ENCODE results near the gene PARL.

Gene PARL

GRCh38 chr3:183822631-183823030, 62.0 kb downstream of the PARL start:
- no peak for DNase-seq (ENCODE audit: extremely low read depth, insufficient read length)
- Histone ChIP-seq H3K4me3 (replicated peaks; ENCODE audit: low read depth, low read length) (no peak overlapping the region), H3K27me3 (replicated peaks; ENCODE audit: control insufficient read depth, insufficient read depth, low read length) (no peaks in the 10 kb centered on the region), H3K36me3 (ENCODE audit: control insufficient read depth, insufficient read depth, low read length) (no peaks in the 10 kb centered on the region)
- no peak for TF ChIP-seq CTCF (IDR thresholded peaks at IDR 0.05; ENCODE audit: insufficient read depth, low read length, poor library complexity, severe bottlenecking)

GRCh38 chr3:183819831-183820230, 64.8 kb downstream of the PARL start:
- Histone ChIP-seq H3K27me3 (replicated peaks; ENCODE audit: control insufficient read depth, insufficient read depth, low read length) (no peaks in the 10 kb centered on the region), H3K36me3 (ENCODE audit: control insufficient read depth, insufficient read depth, low read length) (no peaks in the 10 kb centered on the region), H3K4me3 (replicated peaks; ENCODE audit: low read depth, low read length) (no peak overlapping the region)
- TF ChIP-seq CTCF (IDR thresholded peaks at IDR 0.05; ENCODE audit: insufficient read depth, low read length, poor library complexity, severe bottlenecking): no peak
- DNase-seq (ENCODE audit: extremely low read depth, insufficient read length): no peak

- Histone ChIP-seq H3K27me3 (replicated peaks; ENCODE audit: control insufficient read depth, insufficient read depth, low read length) (no peaks in the 10 kb centered on the region), H3K4me3 (replicated peaks; ENCODE audit: low read depth, low read length) (no peak overlapping the region), H3K36me3 (ENCODE audit: control insufficient read depth, insufficient read depth, low read length) (no peaks in the 10 kb centered on the region)
- DNase-seq (ENCODE audit: extremely low read depth, insufficient read length): no peak
- no peak for TF ChIP-seq CTCF (IDR thresholded peaks at IDR 0.05; ENCODE audit: insufficient read depth, low read length, poor library complexity, severe bottlenecking)
Observed at GRCh38 chr3:183818706-183819624, 65.7 kb downstream of the PARL start.

GRCh38 chr3:183818041-183818620, 66.5 kb downstream of the PARL start:
- H3K27me3 ChIP-seq (replicated peaks; ENCODE audit: control insufficient read depth, insufficient read depth, low read length): no peaks in the 10 kb centered on the region
- no peaks in the 10 kb centered on the region for H3K36me3 ChIP-seq (ENCODE audit: control insufficient read depth, insufficient read depth, low read length)
- no peak overlapping the region for H3K4me3 ChIP-seq (replicated peaks; ENCODE audit: low read depth, low read length)
- TF ChIP-seq CTCF (IDR thresholded peaks at IDR 0.05; ENCODE audit: insufficient read depth, low read length, poor library complexity, severe bottlenecking): no peak
- DNase-seq (ENCODE audit: extremely low read depth, insufficient read length): no peak

GRCh38 chr3:183817639-183818038, 67.0 kb downstream of the PARL start:
- no peak for TF ChIP-seq CTCF (IDR thresholded peaks at IDR 0.05; ENCODE audit: insufficient read depth, low read length, poor library complexity, severe bottlenecking)
- H3K4me3 ChIP-seq (replicated peaks; ENCODE audit: low read depth, low read length): no peak overlapping the region
- H3K36me3 ChIP-seq (ENCODE audit: control insufficient read depth, insufficient read depth, low read length): no peaks in the 10 kb centered on the region
- DNase-seq (ENCODE audit: extremely low read depth, insufficient read length): no peak
- H3K27me3 ChIP-seq (replicated peaks; ENCODE audit: control insufficient read depth, insufficient read depth, low read length): no peaks in the 10 kb centered on the region
